Gastrocnemius medialis (tissue), 4 donors: ENCODE measurements around the gene KYNU.
"Not testable (repeated sequence)": the region's sequence is repeated elsewhere in the genome, so short reads cannot be mapped to it uniquely, and the experiment has no call there.

Experiments
- CTCF ChIP-seq, 5 experiments: fragments of 450-650 bp in 3 of 5; fragments of 200-600 bp in 2 of 5; sonication (generic) in 2 of 5; IDR thresholded peaks in 4 of 5; conservative IDR thresholded peaks in 1 of 5; 1 replicate in 4 of 5; 2 replicates in 1 of 5; pipeline ENCODE4 v1.5.1; 2016 to 2019; ENCODE audit warnings: antibody characterized with exemption in 5 of 5, mild to moderate bottlenecking in 3 of 5, moderate library complexity in 3 of 5
- POLR2A ChIP-seq, 2 donors: fragments of 450-650 bp; IDR thresholded peaks; one replicate each; pipeline ENCODE4 v1.6.1; 2017; ENCODE audit warnings: antibody characterized with exemption in 2 of 2, mild to moderate bottlenecking in 2 of 2, moderate library complexity in 2 of 2

GRCh38 chr2:142948723-142949122 is 71.3 kb downstream of the KYNU start:
- not testable (repeated sequence) for TF ChIP-seq CTCF (IDR thresholded peaks at IDR 0.05 in 4 of 5, conservative IDR thresholded peaks at IDR 0.05 in 1 of 5); POLR2A (IDR thresholded peaks at IDR 0.05)
